ENCODE results near the gene LRRN3.

Gene LRRN3

GRCh38 chr7:111089822-111090426 lies 1.0 kb upstream of the LRRN3 start:
- no peak for TF ChIP-seq ZFP3 (CRISPR knock-in tag; IDR thresholded peaks at IDR 0.05)
- TF ChIP-seq TOX (CRISPR knock-in tag; IDR thresholded peaks at IDR 0.05; ENCODE audit: borderline replicate concordance), result no peak
- TF ChIP-seq ZNF8 (CRISPR knock-in tag; IDR thresholded peaks at IDR 0.05), result 0 out of 2 replicates have a peak, but pooled peaks have one; percentile 25
- TF ChIP-seq TCF4 (CRISPR knock-in tag; IDR thresholded peaks at IDR 0.05; ENCODE audit: borderline replicate concordance), result no peak
- TF ChIP-seq RARB (CRISPR knock-in tag; IDR thresholded peaks at IDR 0.05), result no peak
- 0 out of 2 replicates have a peak, but pooled peaks have one; percentile 36 for TF ChIP-seq TSHZ2 (CRISPR knock-in tag; IDR thresholded peaks at IDR 0.05)
- no peak for TF ChIP-seq PATZ1 (CRISPR knock-in tag; IDR thresholded peaks at IDR 0.05; ENCODE audit: borderline replicate concordance)
- 0 out of 2 replicates have a peak, but pooled peaks have one; percentile 14 for TF ChIP-seq ISL1 (CRISPR knock-in tag; IDR thresholded peaks at IDR 0.05)
- TF ChIP-seq CSRNP3 (CRISPR knock-in tag; IDR thresholded peaks at IDR 0.05), result no peak
- no peak for TF ChIP-seq POU6F1 (CRISPR knock-in tag; IDR thresholded peaks at IDR 0.05; ENCODE audit: borderline replicate concordance, low read depth)
- TF ChIP-seq ZNF565 (CRISPR knock-in tag; conservative IDR thresholded peaks at IDR 0.05; ENCODE audit: low read depth), result no peak
- TF ChIP-seq SNAI2 (CRISPR knock-in tag; IDR thresholded peaks at IDR 0.05), result no peak
- peak; percentile 38 for ATAC-seq

GRCh38 chr7:111091593-111092358 lies 849 bp downstream of the LRRN3 start:
- peak; percentile 43 for ATAC-seq
- TF ChIP-seq ZNF70 (CRISPR knock-in tag; IDR thresholded peaks at IDR 0.05), result no peak
- TF ChIP-seq PATZ1 (CRISPR knock-in tag; IDR thresholded peaks at IDR 0.05; ENCODE audit: borderline replicate concordance), result no peak
- no peak for TF ChIP-seq TCF4 (CRISPR knock-in tag; IDR thresholded peaks at IDR 0.05; ENCODE audit: borderline replicate concordance)
- TF ChIP-seq GLIS3 (CRISPR knock-in tag; IDR thresholded peaks at IDR 0.05), result no peak
- TF ChIP-seq TSHZ2 (CRISPR knock-in tag; IDR thresholded peaks at IDR 0.05), result no peak
- no peak for TF ChIP-seq ISL1 (CRISPR knock-in tag; IDR thresholded peaks at IDR 0.05)
- no peak for TF ChIP-seq ZNF565 (CRISPR knock-in tag; conservative IDR thresholded peaks at IDR 0.05; ENCODE audit: low read depth)
- no peak for TF ChIP-seq ZNF8 (CRISPR knock-in tag; IDR thresholded peaks at IDR 0.05)
- no peak for TF ChIP-seq SNAI2 (CRISPR knock-in tag; IDR thresholded peaks at IDR 0.05)
- TF ChIP-seq CSRNP3 (CRISPR knock-in tag; IDR thresholded peaks at IDR 0.05), result no peak
- TF ChIP-seq ARNTL (CRISPR knock-in tag; IDR thresholded peaks at IDR 0.05; ENCODE audit: borderline replicate concordance, low read depth), result no peak
- TF ChIP-seq ZC3H10 (CRISPR knock-in tag; IDR thresholded peaks at IDR 0.05), result no peak
- no peak for TF ChIP-seq PPARA (CRISPR knock-in tag; IDR thresholded peaks at IDR 0.05; ENCODE audit: borderline replicate concordance)
- no peak for TF ChIP-seq ESRRG (CRISPR knock-in tag; IDR thresholded peaks at IDR 0.05)
- TF ChIP-seq BACH2 (CRISPR knock-in tag; IDR thresholded peaks at IDR 0.05; ENCODE audit: borderline replicate concordance), result no peak
- no peak for TF ChIP-seq POU6F1 (CRISPR knock-in tag; IDR thresholded peaks at IDR 0.05; ENCODE audit: borderline replicate concordance, low read depth)
- no peak for TF ChIP-seq ZFP30 (CRISPR knock-in tag; IDR thresholded peaks at IDR 0.05)

All from SK-N-SH treated with all-trans-retinoic acid at 6 μM for 48 hours (cell line).